HTERT RPE-1 (cell line): Measurements from ENCODE around the gene LOXHD1.

Experiments
- in situ Hi-C: fragments of 300-500 bp; cut with MboI; formaldehyde crosslinking; loops from 4 replicates; pipeline ENCODE4 v1.14.3; 2020; ENCODE audit warnings: low sequenced_read_pairs

The LOXHD1 gene

GRCh38 chr18:46550609-46551008, 106.4 kb downstream of the LOXHD1 start:
- in situ Hi-C loops, result no loop called here

DNA sequence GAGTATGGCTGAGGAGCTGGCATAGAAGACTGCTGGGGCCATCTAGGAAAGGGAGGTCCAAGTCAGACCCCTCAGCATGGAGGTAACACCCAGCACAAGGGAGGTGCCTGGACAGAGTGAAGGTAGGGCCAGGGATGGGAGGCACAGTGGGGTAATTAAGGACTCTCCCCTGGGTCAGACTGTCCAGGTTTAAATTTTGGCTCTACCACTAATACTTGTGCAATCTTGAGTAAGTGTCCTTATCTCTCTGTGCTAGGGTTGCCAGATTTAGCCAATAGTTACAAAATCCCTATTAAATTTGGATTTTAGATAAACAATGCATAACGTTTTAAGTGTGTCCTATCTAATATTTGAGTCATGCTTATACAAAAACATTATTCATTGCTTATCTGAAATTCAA, 109.5 kb downstream of the LOXHD1 start:
- in situ Hi-C loops, result no loop called here

DNA sequence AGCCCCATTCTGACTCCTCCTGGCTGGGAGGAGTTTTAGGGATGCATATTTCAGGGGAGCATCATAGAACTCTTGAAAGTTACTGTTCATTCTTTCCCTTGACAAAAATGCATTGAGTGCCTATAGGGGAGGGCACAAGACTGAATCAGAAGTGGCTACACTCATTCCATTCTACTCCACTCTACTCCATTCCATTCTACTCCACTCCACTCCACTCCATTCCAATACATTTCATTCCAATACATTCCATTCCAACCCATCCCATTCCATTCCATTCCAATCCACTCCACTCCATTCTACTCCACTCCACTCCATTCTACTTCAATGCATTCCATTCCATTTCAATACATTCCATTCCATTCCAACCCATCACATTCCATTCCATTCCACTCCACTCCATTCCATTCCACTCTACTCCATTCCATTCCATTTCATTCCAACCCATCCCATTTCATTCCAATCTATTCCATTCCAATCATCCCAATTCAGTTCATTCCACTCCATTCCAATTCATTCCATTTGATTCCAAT, 110.8 kb downstream of the LOXHD1 start:
- in situ Hi-C loops, result no loop called here

DNA sequence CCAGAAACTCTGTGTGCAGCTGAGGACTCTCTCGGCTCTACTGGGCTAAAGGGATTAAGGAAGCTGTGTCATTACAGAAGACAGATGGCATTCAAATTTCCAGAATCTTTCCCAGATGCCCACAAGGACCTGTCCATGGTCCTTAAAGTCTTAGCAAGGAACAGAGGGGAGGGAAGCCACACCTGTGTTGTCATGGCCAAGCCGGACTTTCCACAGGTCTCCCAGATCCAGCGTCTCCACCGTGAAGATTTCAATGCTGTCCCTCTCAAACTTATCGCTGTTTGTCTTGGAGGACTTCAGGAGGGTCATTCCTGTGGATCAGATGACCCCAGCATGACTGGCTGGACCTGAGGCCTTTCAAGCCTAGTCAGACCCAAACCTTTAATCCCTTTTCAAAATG, 114.5 kb downstream of the LOXHD1 start:
- in situ Hi-C loops, result no loop called here

GRCh38 chr18:46541626-46542189, 115.3 kb downstream of the LOXHD1 start:
- in situ Hi-C loops, result no loop called here

GRCh38 chr18:46538376-46538775, 118.6 kb downstream of the LOXHD1 start:
- in situ Hi-C loops, result no loop called here

DNA sequence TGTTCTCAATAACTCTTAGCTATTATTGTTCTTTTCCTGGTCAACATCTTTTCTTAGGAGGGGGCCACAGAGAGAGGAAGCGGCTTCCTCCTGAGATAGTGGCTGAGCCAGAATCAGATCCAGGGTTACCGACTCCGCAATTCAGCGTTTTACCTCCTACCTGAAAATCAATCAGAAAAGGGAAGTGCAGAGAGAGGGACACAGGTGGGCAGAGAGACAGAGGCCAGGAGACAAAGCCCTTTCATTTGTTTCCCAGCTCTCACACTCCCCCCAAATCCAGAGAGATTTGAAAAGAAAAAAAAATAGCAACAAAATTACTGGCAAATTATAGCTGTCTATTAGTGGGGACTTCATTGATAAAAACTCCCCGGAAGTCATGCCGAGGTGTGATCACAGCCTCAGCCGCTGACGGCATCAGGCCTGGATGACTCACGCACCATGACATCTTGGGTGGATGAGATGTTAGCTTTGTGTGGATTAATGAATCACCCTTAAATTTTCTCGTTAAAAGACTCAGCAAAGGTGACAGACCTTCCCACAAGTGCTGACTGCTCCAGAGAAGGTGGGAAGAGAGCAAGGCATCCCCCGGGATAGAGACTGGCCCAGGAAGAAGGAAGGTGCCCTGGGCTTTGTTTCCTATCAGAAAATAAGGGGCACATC, 120.7 kb downstream of the LOXHD1 start:
- in situ Hi-C loops, result no loop called here

GRCh38 chr18:46531482-46531881, 125.5 kb downstream of the LOXHD1 start:
- in situ Hi-C loops, result no loop called here

DNA sequence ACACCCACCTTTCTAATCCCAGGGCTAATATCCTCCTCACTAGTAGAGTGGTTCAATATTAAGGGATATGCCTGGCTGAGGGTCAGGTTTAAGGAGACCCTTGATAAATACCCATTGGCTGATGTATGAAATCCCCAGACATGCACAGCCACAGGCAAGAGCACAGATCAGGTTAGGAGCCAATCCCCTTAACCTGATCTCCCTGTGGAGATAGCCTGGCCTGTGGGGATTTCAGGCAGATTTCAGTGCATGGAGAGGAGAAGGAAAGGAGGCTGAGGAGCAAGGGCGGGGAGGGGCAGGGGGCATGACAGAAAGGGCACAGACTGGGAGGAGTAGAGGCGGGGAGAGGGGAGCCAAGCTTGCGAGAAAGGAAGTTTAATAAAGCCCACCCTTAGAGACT, 129.0 kb downstream of the LOXHD1 start:
- in situ Hi-C loops, result no loop called here

GRCh38 chr18:46519870-46520269, 137.2 kb downstream of the LOXHD1 start:
- in situ Hi-C loops, result no loop called here

DNA sequence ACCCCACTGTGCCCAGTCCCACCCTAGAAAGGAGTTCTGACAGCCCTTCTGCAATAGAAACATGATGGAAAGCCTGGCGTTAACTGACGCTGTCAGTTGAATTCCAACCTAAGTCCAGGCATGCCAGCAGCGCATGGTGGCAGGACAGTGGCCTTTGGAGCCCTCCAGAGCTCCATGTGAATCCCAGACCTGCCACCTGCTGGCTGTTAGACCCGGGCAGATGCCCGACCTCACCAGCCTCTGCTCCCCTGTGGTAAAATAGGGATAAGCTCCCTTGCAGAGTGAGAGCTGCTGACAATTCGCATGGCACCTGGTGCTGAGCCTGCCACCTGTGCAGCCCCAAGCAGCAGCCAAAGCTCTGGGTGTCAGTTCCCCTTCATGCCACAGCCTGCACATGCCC, 138.6 kb downstream of the LOXHD1 start:
- in situ Hi-C loops, result no loop called here

- in situ Hi-C loops, result no loop called here
These were observed 140.5 kb downstream of the LOXHD1 start for GRCh38 chr18:46516555-46516954.

DNA sequence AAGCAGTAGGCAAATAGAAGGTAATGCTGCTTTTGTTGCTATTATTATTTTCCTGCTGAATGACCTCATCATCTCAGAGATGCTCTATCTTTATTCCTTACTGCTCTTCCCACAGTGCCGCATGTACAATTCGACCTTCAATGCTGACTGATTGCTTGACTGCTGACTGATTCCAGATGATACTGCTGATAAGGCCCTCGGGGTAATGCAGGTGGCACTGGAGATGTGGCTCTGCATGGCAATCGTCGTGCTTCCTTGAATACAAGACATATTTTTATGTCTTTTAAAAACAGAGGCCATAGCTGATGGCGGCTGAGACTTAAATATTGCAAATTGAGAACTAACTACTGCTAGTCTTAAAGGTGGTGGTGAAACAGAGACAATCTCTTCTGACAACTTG, 146.6 kb downstream of the LOXHD1 start:
- in situ Hi-C loops, result no loop called here

- in situ Hi-C loops, result no loop called here
These were observed 147.5 kb downstream of the LOXHD1 start for GRCh38 chr18:46509530-46509929.

DNA sequence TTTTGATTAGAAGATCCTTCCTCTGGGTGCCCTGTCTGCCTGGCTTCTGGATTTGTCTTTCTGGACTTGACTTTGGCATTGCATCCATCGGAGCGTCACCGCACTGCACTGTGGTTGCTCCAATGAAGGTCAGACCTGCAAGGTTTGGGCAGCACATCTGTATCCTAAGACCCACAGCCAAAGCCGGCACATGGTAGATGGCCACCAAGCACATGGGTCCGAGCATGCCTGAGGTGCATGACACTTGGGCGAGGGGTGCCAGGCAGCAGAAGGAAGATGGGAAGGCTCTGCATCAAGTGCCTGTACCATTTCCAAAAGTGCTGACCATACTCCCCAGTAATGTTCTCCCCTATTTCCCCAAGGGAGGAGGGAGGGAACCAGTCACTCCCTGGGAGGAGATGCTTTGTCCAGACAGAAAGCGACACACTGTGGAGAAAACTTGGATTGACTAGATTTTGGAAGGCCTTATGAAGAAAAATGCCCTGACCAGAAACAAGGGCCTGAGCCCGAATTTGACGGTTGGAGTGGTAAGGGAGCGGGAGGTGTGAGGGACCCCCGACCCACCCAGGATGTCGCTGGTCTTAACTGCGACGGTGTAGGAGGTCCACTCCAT, 149.9 kb downstream of the LOXHD1 start:
- in situ Hi-C loops, result no loop called here

DNA sequence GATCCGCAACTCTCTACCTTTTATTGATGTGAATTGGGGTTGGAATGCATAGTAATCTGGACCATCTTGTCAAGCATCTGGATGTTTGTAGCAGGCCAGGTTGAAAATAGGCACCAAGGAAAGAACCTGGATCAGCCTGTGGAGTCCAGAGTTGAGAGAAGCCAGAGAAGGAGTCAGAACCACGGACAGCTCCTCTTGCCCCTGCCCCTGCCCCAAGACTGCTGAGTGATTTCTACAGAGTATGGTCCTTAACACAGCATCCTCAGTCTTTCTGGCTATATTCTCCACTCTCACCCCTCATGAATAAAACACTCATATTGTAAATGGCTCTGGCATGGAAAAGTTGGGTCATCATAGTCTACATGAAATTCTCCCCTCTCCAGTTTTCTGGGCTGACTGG, 154.6 kb downstream of the LOXHD1 start:
- in situ Hi-C loops, result no loop called here

DNA sequence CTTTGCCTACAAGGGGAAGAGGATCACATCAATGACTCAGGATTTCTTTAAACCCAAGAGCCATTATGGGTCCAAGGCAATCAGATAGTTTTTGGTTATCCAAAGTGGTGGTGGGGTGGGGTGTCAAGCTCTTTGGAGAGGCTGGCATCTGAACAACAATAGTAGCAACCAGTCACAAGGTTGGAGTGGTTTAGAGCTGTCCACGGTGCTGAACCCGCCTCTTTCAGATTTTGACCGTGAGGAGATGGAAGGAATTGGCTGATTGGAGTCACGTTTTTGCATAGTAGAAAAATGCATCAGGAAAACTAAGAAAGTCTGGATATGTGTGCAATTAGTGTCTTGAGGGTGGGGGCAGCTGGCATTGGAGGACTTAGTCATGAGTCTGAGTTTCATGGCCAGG, 159.9 kb downstream of the LOXHD1 start:
- in situ Hi-C loops, result no loop called here

DNA sequence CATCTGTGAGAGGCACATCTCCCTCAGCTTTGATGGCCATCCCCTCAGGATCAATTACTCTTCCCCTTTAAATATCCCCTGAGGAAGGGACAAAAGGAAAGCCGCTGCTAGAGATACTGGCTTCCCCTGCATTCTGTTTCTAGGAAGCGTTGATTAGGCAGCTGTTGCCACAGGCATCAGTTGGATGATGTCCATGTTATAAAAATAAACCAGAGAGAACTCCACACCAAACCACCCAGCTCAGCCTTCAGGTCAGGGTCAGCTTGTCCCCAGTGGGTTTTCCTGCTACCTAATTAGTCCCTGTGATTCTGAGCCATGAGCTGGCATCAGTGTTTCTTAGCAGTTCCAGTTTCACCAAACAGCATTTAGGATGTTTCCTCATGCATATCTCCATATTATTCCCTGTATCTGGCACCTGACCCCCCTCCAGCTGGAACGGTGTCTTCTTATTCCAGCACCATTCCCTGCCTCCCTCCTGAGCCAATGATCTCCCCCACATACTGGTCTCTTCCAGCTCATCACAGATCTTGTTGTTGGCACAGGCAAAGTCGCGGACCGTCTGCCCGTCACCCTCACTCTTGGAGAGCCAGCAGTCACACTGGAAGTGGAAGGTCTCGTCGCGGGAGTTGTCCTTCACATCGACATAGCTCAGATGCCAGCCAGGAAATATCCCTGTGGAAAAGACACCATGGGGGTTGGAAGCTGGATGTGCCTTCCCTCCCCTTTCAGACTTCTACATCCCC, 168.4 kb downstream of the LOXHD1 start:
- in situ Hi-C loops, result no loop called here

- in situ Hi-C loops, result no loop called here
These were observed 171.3 kb downstream of the LOXHD1 start for GRCh38 chr18:46485675-46486194.

- in situ Hi-C loops, result no loop called here
These were observed 172.0 kb downstream of the LOXHD1 start for GRCh38 chr18:46484971-46485370.

- in situ Hi-C loops, result no loop called here
These were observed 174.2 kb downstream of the LOXHD1 start for GRCh38 chr18:46482831-46483230.
